Measurements from ENCODE around the gene UBE2G2. TPM values are rescaled to one million over a fixed set of nuclear protein-coding genes. Genes with fewer than 3 reads are reported as not detected.

The UBE2G2 gene
- total RNA-seq, 2 experiments from 2014 or later = 89.9 to 96.8 TPM

DNA sequence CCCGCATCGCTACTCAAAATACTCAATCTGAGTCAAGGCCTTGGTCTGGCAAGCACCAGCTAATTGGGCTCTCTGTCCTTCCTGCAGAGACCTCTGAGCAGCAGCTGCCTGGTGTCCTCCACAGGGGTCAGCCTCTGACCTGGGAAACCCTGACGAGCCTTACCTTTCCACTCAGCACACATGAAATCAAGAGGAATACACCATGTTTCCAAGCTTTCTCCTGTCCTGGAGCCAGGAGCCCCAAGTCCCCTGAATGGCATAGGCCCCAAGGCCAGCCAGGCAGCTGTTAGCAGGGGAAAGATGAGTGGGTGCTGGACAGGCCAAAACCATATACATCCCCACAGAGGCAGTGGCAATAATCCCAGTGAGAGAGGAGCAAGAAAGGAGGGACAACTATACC lies 63.0 kb downstream of the UBE2G2 start:
- no peak for DNase-seq
- no peak overlapping the region for H3K4me3 Mint-ChIP-seq
- TF ChIP-seq, protein P1, sequence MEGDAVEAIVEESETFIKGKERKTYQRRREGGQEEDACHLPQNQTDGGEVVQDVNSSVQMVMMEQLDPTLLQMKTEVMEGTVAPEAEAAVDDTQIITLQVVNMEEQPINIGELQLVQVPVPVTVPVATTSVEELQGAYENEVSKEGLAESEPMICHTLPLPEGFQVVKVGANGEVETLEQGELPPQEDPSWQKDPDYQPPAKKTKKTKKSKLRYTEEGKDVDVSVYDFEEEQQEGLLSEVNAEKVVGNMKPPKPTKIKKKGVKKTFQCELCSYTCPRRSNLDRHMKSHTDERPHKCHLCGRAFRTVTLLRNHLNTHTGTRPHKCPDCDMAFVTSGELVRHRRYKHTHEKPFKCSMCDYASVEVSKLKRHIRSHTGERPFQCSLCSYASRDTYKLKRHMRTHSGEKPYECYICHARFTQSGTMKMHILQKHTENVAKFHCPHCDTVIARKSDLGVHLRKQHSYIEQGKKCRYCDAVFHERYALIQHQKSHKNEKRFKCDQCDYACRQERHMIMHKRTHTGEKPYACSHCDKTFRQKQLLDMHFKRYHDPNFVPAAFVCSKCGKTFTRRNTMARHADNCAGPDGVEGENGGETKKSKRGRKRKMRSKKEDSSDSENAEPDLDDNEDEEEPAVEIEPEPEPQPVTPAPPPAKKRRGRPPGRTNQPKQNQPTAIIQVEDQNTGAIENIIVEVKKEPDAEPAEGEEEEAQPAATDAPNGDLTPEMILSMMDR (IDR thresholded peaks at IDR 0.05) = no peak
- POLR2A ChIA-PET = no interaction called here
- no peaks in the 10 kb centered on the region for H3K27me3 Mint-ChIP-seq
- H3K27ac Mint-ChIP-seq = no peak overlapping the region
- Histone ChIP-seq H3K27ac (ENCODE audit: low read depth in 1 of 2, low read length in 2 of 2) (no peak overlapping the region), H3K4me3 (ENCODE audit: low read length) (no peak overlapping the region), H3K27me3 (ENCODE audit: control insufficient read depth in 1 of 2, insufficient read depth in 2 of 2, low read length in 2 of 2) (no peaks in the 10 kb centered on the region), H3K36me3 (ENCODE audit: insufficient read depth, low read length) (no peaks in the 10 kb centered on the region), H3K4me1 (ENCODE audit: insufficient read depth, low read length) (no peaks in the 10 kb centered on the region), H3K9me3 (ENCODE audit: control insufficient read depth in 1 of 2, insufficient read depth in 1 of 2, low read length in 2 of 2) (peaks cover 0 to 12% of the 10 kb centered on the region in 2 experiments)
- CTCF ChIA-PET = no interaction called here
- ATAC-seq (ENCODE audit: poor library complexity) = no peak
- no peaks in the 10 kb centered on the region for H3K4me1 Mint-ChIP-seq (ENCODE audit: low read depth)
- no peaks in the 10 kb centered on the region for H3K36me3 Mint-ChIP-seq (ENCODE audit: low read depth)
- no peaks in the 10 kb centered on the region for H3K9me3 Mint-ChIP-seq
- intact Hi-C loops (cut with DNase I, micrococcal nuclease) = no loop called here

GRCh38 chr21:44737706-44738354 lies 63.8 kb downstream of the UBE2G2 start:
- Mint-ChIP-seq H3K9me3 (no peaks in the 10 kb centered on the region), H3K4me3 (no peak overlapping the region), H3K4me1 (ENCODE audit: low read depth) (no peaks in the 10 kb centered on the region), H3K27me3 (no peaks in the 10 kb centered on the region), H3K36me3 (ENCODE audit: low read depth) (no peaks in the 10 kb centered on the region), H3K27ac (no peak overlapping the region)
- CTCF ChIA-PET = no interaction called here
- TF ChIP-seq, protein P1 (IDR thresholded peaks at IDR 0.05) = no peak
- intact Hi-C loops (cut with DNase I, micrococcal nuclease) = no loop called here
- H3K9me3 ChIP-seq (ENCODE audit: control insufficient read depth in 1 of 2, insufficient read depth in 1 of 2, low read length in 2 of 2) = peaks cover 0 to 12% of the 10 kb centered on the region in 2 experiments
- no peaks in the 10 kb centered on the region for H3K27me3 ChIP-seq (ENCODE audit: control insufficient read depth in 1 of 2, insufficient read depth in 2 of 2, low read length in 2 of 2)
- H3K4me3 ChIP-seq (ENCODE audit: low read length) = no peak overlapping the region
- POLR2A ChIA-PET = no interaction called here
- H3K27ac ChIP-seq (ENCODE audit: low read depth in 1 of 2, low read length in 2 of 2) = no peak overlapping the region
- H3K4me1 ChIP-seq (ENCODE audit: insufficient read depth, low read length) = no peaks in the 10 kb centered on the region
- DNase-seq (no peak), ATAC-seq (ENCODE audit: poor library complexity) (no peak)
- no peaks in the 10 kb centered on the region for H3K36me3 ChIP-seq (ENCODE audit: insufficient read depth, low read length)

- no peak overlapping the region for H3K4me3 ChIP-seq (ENCODE audit: low read length)
- CTCF ChIA-PET = no interaction called here
Measured at GRCh38 chr21:44736291-44737004, 65.2 kb downstream of the UBE2G2 start.

More at GRCh38 chr21:44736291-44737004, 65.2 kb downstream of the UBE2G2 start:
- TF ChIP-seq, protein P1 (IDR thresholded peaks at IDR 0.05) = no peak
- no peaks in the 10 kb centered on the region for H3K9me3 Mint-ChIP-seq
- POLR2A ChIA-PET = no interaction called here
- DNase-seq (no peak), ATAC-seq (ENCODE audit: poor library complexity) (no peak)
- H3K27me3 Mint-ChIP-seq = no peaks in the 10 kb centered on the region
- no peaks in the 10 kb centered on the region for H3K4me1 ChIP-seq (ENCODE audit: insufficient read depth, low read length)
- H3K27ac Mint-ChIP-seq = no peak overlapping the region
- no peaks in the 10 kb centered on the region for H3K4me1 Mint-ChIP-seq (ENCODE audit: low read depth)
- H3K36me3 Mint-ChIP-seq (ENCODE audit: low read depth) = no peaks in the 10 kb centered on the region
- H3K27ac ChIP-seq (ENCODE audit: low read depth in 1 of 2, low read length in 2 of 2) = no peak overlapping the region
- no peaks in the 10 kb centered on the region for H3K27me3 ChIP-seq (ENCODE audit: control insufficient read depth in 1 of 2, insufficient read depth in 2 of 2, low read length in 2 of 2)
- no peak overlapping the region for H3K4me3 Mint-ChIP-seq
- H3K36me3 ChIP-seq (ENCODE audit: insufficient read depth, low read length) = no peaks in the 10 kb centered on the region
- peaks cover 0 to 12% of the 10 kb centered on the region in 2 experiments for H3K9me3 ChIP-seq (ENCODE audit: control insufficient read depth in 1 of 2, insufficient read depth in 1 of 2, low read length in 2 of 2)
- intact Hi-C loops (cut with DNase I, micrococcal nuclease) = no loop called here
